HepG2 (cell line): Measurements from ENCODE around the gene HACL1. TPM values are rescaled to one million over a fixed set of nuclear protein-coding genes. Genes with fewer than 3 reads are reported as not detected.

Source experiments
- ARID5B ChIP-seq: IDR thresholded peaks from 2 replicates; pipeline ENCODE4 v1.4.0; 2020; ENCODE audit warnings: mild to moderate bottlenecking, missing genetic modification reagents
- ATF2 ChIP-seq: sonication (generic); formaldehyde crosslinking; IDR thresholded peaks from 2 replicates; pipeline ENCODE4 v1.4.0; 2020; ENCODE audit warnings: missing genetic modification reagents
- CREB1 ChIP-seq, 2 experiments: fragments of 450-650 bp in 1 of 2; IDR thresholded peaks; 2 replicates each; pipeline ENCODE4 v1.6.1; 2016 to 2017; ENCODE audit warnings: control low read depth in 1 of 2, mild to moderate bottlenecking in 1 of 2, missing compliant biosample characterization in 1 of 2, missing genetic modification characterization in 1 of 2
- CREM ChIP-seq, 2 experiments: sonication (generic) in 1 of 2; formaldehyde crosslinking in 1 of 2; IDR thresholded peaks; 2 replicates each; pipeline versions ENCODE4 v1.4.0 to v1.6.1; 2016 to 2020; ENCODE audit warnings: antibody characterized with exemption in 1 of 2, mild to moderate bottlenecking in 1 of 2, missing genetic modification reagents in 1 of 2
- HNF4A ChIP-seq: sonication (generic); formaldehyde crosslinking; IDR thresholded peaks from 2 replicates; pipeline ENCODE4 v1.4.0; 2020; ENCODE audit warnings: missing genetic modification reagents
- KDM1A ChIP-seq: IDR thresholded peaks from 2 replicates; pipeline ENCODE4 v1.6.1; 2016; ENCODE audit warnings: missing compliant biosample characterization
- NCOA2 ChIP-seq: sonication (generic); formaldehyde crosslinking; IDR thresholded peaks from 2 replicates; pipeline ENCODE4 v1.8.0; 2022; ENCODE audit warnings: inconsistent platforms
- NFIC ChIP-seq: IDR thresholded peaks from 2 replicates; pipeline ENCODE4 v1.6.1; 2012; ENCODE audit warnings: mild to moderate bottlenecking, low read length, inconsistent platforms
- SOX6 ChIP-seq, 2 experiments: fragments of 450-650 bp in 1 of 2; sonication (generic) in 1 of 2; formaldehyde crosslinking in 1 of 2; IDR thresholded peaks; 2 replicates each; pipeline versions ENCODE4 v1.4.0 to v1.6.1; 2017 to 2020; ENCODE audit warnings: antibody characterized with exemption in 1 of 2, mild to moderate bottlenecking in 1 of 2, missing genetic modification reagents in 1 of 2
- TBX3 ChIP-seq: fragments of 450-650 bp; IDR thresholded peaks from 2 replicates; pipeline ENCODE4 v1.6.1; 2017; ENCODE audit warnings: antibody characterized with exemption, mild to moderate bottlenecking, inconsistent platforms, borderline replicate concordance
- polyA plus RNA-seq, 8 experiments: library from polyadenylated mRNA; depleted of rRNA in 3 of 8; stranded (reverse) in 7 of 8; unstranded in 1 of 8; fragments of >200 nt; fragmentation: Illumina TruSeq in 4 of 8; extraction: Trizol in 4 of 8; gene quantifications; 2 replicates each; pipeline versions ENCODE4 v1.2.1 to v1.2.3, GENCODE V29; 2011 to 2016; ENCODE audit warnings: low read depth in 4 of 8, missing spikeins in 1 of 8, mixed read lengths in 1 of 8; ENCODE audit not compliant: insufficient read depth in 1 of 8
- total RNA-seq, 5 experiments: library from RNA; depleted of rRNA; stranded (reverse); fragments of >200 nt; fragmentation: Illumina TruSeq; extraction: Trizol; gene quantifications; 2 replicates each; pipeline ENCODE4 v1.2.3, GENCODE V29; 2016; ENCODE audit warnings: low read depth in 1 of 5
- TF ChIP-seq, protein P1 (sequence below): IDR thresholded peaks from 2 replicates; pipeline ENCODE4 v1.6.1; 2016; ENCODE audit warnings: low read depth, missing genetic modification reagents, missing compliant biosample characterization
- TF ChIP-seq, protein P2 (sequence below): IDR thresholded peaks from 2 replicates; pipeline ENCODE4 v1.6.1; 2016; ENCODE audit warnings: mild to moderate bottlenecking

Gene HACL1
- total and polyA plus RNA-seq, 2 of the 13 experiments (the other 11 are each of a cell fraction or from before 2014, with no cell fraction given): 22.1 to 25.7 TPM

GRCh38 chr3:15606434-15606891 lies 5.1 kb upstream of the HACL1 start (continued):
- TF ChIP-seq CREM (IDR thresholded peaks at IDR 0.05) (peak; percentile 64; the same call in 1 of the 2 replicates), CREM (CRISPR knock-in tag; IDR thresholded peaks at IDR 0.05) (no peak), ATF2 (CRISPR knock-in tag) (peak; percentile 41; the same call in 1 of the 2 replicates), KDM1A (CRISPR knock-in tag) (no peak), NFIC (peak; percentile 69), NCOA2 (CRISPR knock-in tag) (peak; percentile 34; the same call in 1 of the 2 replicates), HNF4A (CRISPR knock-in tag) (peak; percentile 88), CREB1 (IDR thresholded peaks at IDR 0.05) (no peak), CREB1 (CRISPR knock-in tag; IDR thresholded peaks at IDR 0.05) (peak; percentile 43; the same call in 1 of the 2 replicates), SOX6 (IDR thresholded peaks at IDR 0.05) (no peak), SOX6 (CRISPR knock-in tag; IDR thresholded peaks at IDR 0.05) (peak; percentile 99), ARID5B (peak; percentile 89), TBX3 (peak; percentile 50; the same call in 1 of the 2 replicates)
- TF ChIP-seq, protein P1, sequence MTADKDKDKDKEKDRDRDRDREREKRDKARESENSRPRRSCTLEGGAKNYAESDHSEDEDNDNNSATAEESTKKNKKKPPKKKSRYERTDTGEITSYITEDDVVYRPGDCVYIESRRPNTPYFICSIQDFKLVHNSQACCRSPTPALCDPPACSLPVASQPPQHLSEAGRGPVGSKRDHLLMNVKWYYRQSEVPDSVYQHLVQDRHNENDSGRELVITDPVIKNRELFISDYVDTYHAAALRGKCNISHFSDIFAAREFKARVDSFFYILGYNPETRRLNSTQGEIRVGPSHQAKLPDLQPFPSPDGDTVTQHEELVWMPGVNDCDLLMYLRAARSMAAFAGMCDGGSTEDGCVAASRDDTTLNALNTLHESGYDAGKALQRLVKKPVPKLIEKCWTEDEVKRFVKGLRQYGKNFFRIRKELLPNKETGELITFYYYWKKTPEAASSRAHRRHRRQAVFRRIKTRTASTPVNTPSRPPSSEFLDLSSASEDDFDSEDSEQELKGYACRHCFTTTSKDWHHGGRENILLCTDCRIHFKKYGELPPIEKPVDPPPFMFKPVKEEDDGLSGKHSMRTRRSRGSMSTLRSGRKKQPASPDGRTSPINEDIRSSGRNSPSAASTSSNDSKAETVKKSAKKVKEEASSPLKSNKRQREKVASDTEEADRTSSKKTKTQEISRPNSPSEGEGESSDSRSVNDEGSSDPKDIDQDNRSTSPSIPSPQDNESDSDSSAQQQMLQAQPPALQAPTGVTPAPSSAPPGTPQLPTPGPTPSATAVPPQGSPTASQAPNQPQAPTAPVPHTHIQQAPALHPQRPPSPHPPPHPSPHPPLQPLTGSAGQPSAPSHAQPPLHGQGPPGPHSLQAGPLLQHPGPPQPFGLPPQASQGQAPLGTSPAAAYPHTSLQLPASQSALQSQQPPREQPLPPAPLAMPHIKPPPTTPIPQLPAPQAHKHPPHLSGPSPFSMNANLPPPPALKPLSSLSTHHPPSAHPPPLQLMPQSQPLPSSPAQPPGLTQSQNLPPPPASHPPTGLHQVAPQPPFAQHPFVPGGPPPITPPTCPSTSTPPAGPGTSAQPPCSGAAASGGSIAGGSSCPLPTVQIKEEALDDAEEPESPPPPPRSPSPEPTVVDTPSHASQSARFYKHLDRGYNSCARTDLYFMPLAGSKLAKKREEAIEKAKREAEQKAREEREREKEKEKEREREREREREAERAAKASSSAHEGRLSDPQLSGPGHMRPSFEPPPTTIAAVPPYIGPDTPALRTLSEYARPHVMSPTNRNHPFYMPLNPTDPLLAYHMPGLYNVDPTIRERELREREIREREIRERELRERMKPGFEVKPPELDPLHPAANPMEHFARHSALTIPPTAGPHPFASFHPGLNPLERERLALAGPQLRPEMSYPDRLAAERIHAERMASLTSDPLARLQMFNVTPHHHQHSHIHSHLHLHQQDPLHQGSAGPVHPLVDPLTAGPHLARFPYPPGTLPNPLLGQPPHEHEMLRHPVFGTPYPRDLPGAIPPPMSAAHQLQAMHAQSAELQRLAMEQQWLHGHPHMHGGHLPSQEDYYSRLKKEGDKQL (CRISPR knock-in tag): 0 out of 2 replicates have a peak, but pooled peaks have one; percentile 23
- TF ChIP-seq, protein P2, sequence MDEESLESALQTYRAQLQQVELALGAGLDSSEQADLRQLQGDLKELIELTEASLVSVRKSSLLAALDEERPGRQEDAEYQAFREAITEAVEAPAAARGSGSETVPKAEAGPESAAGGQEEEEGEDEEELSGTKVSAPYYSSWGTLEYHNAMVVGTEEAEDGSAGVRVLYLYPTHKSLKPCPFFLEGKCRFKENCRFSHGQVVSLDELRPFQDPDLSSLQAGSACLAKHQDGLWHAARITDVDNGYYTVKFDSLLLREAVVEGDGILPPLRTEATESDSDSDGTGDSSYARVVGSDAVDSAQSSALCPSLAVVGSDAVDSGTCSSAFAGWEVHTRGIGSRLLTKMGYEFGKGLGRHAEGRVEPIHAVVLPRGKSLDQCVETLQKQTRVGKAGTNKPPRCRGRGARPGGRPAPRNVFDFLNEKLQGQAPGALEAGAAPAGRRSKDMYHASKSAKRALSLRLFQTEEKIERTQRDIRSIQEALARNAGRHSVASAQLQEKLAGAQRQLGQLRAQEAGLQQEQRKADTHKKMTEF (CRISPR knock-in tag): peak; percentile 62
